GM21723 (cell line): ENCODE results near the gene PRUNE2.

Source experiments
- ATAC-seq: cut with Tn5 transposase; IDR thresholded peaks from one replicate; pipeline ENCODE4 v1.9.1; 2021; ENCODE audit warnings: mild to moderate bottlenecking, moderate library complexity; ENCODE audit not compliant: unreplicated experiment

PRUNE2 gene

DNA sequence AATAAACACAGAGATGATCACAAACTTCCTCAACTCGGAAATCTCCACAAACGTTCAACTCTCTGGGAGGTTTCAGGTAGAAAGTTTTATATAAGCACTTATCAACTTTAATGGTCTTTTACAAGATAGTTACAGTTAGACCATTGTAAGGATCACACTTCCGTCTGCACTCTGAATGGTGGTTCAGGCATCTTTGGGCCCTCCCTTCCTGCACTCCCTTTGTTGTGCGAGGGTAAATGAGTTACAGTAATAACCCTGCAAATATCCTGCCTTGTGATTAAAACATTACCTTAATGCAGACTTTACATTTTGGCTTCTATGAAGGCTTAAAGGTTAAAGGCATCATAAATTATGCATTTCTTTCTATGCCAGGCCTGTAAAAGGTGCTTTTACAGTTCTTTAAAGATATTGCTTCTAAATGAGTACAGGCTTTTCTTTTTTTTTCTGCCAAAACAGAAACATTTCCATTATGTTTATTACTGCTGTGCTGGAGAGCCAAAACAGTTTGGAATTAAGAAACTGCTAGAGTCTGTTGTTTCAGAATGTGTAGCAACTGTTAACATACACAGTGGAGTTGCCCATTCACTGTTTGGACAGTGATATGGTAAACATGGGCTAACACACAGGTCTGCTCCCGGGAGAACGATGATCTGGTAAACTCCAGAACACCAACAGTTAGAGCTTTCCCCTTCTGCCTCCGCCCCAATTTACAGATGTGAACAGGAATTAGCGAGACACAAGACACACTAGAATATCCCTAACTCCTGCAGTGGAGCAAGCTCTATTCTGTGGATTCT, 1.1 kb downstream of the PRUNE2 start:
- ATAC-seq, result no peak

DNA sequence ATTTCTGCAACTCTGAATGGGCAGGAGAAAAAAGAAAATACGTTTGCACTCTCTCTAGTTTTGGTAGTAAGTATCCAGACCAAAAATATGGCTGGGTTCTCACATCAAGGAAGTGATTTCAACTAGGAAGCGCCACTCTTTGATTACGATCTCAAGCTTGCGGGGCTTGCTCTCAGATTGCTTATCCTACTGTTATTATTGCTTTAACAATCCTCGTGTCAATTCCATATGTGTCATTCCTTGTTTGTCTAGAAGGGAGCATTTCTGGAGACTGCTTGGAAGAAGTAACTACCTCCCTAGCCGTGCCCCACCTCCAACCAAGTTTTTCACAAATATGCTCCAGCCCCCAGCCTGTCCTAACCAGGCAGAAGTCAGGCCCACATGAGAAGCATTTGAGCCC, 3.5 kb downstream of the PRUNE2 start:
- no peak for ATAC-seq

DNA sequence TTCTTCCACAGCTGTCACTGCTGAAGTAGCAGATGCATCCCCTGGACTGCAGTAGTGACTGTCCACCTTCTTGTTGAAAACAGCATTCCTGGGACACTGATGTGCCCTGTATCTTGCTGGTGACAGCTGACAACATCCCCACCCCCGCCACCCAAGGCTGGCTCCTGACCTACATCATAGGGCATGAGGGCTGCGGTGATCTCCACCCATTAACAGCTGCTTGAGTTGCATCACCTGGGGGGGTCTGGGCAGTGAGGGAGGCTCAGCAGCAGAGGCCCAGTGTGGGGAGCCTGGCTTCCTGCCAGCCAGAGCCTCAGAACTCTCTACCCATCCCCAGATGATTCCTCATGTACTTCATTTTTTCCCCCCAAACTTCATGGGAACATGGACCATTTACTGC, 4.1 kb downstream of the PRUNE2 start:
- ATAC-seq, result no peak

DNA sequence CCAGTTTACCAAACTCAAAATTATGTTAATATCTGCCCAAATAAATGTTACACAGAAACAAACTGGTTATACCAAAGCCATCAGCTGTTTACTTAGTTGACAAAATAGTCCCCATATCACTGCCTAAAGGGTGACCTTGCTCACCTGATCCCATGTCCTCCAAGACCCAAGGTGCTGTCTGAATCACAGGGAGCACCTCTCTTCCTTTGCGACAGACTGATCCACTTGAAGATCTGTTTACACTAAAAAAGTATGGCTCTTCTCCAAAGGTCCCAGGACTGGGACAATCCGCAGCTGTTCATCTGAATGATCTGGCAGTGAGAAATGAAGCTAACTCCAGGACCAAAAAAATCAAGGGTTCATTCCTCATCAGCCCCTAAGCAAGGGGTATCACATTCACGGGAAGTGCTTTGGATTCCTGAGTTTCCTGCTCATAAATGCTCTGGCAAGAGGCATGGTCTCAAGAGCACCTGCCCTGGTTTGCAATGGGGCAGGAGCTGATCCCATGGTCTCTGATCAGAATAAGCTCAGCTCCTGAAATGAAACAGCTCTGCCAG, 5.0 kb downstream of the PRUNE2 start:
- ATAC-seq, result no peak

DNA sequence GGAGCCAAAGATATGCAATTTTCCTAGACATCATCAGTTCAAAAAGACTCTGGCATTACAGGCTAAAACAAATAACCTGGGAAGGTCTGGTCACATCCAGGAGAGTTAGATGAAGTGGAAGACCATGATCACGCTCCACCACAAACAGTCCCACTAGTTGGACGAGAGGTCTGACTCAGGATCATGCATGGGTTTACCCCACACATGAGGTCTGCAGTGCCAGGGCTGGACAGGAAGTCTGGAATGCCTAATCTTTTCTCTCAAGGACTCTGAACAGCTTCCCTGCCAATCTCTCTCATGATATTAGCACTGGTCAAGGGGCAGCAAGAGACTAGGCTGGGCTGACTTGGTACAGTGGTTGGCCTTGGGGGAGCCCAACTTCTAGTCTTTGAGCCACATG, 7.1 kb downstream of the PRUNE2 start:
- ATAC-seq, result no peak

DNA sequence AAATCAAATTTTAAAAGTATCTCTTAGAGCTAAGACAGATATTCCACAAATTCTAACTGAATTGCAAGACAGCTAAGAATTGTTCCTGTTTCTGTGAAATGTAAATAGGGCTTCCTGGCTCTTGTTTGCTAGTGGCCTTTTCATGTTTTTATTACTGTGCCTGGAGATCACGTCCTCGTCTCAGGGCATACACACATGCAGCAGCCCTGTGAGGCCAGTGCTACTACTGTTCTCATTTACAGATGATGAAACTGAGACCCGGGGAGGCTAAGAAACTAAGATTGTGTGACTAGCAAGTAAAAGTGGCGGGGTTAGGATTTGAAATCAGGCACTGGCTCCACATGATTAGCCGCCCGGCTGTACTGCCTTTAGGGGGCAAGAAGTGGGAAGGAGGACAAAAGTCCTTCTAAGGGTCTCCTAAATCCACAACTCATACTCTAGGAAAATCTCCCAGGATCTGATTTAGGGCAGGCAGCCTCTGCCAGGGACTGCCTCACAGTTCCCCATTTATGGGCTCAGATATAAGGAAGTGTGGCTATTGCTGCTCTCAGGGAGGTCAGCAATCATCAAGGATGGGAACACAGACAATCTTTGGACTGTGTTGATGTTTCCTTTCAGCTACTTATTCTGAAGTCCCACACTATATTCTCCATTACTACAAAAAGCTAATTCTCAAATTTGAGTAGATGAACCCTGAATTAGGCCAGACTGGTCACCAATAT, 7.9 kb downstream of the PRUNE2 start:
- ATAC-seq, result no peak

DNA sequence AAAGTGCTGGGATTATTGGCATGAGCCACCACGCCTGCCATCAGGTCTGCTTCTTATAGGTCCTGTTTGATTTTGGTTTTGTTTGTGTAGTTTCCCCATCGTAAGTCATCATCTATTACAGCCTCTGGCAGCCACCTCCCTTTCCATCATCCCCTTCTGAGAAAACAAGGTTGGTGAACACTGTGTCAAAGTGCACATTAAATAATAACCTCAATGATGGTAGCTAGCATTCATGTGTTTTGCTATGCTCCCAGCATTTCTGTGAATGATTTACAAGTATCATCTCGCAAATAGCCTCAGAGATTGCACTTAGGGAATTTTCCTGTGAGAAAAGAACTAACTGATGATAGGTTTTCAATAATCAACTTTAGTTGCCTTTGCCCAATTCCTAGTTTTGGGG, 9.9 kb downstream of the PRUNE2 start:
- ATAC-seq, result no peak

DNA sequence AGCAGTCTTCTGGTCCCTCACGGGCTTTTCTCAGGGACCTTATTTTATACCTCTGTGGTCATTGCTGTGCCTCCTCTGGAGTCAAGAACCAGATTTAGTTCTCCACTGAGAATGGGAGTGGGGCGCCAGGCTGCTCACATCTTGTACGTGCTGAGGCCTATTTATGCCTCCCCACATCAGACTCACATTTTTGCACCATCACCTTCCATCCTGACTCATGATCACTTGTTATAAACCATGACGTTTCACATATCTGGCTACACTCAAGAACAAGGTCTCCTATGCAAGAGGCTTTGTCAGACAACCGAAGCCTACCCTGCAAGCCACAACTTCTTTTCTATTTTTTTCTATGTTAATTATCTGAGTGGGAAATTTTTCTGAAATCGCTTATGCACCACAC, 10.7 kb downstream of the PRUNE2 start:
- ATAC-seq, result no peak

DNA sequence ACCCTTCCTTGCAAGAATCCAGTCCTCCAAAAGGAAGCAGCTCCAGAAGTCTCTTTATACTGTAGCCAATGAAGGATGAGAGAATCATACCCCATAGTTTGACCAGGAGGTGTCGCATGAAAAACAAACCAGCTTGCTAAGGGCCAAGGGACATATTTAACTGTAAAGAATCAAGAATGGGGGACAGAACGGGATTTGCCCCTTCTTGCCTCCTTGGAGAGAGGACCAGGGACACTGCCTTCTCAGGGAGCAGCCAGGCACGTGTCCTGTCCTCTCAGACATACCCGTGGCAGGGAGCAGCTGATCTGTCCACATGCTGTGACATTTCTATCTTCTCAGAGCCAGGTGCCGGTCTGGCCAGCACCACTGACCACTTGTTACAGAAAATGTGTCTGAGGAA, 11.7 kb downstream of the PRUNE2 start:
- no peak for ATAC-seq

DNA sequence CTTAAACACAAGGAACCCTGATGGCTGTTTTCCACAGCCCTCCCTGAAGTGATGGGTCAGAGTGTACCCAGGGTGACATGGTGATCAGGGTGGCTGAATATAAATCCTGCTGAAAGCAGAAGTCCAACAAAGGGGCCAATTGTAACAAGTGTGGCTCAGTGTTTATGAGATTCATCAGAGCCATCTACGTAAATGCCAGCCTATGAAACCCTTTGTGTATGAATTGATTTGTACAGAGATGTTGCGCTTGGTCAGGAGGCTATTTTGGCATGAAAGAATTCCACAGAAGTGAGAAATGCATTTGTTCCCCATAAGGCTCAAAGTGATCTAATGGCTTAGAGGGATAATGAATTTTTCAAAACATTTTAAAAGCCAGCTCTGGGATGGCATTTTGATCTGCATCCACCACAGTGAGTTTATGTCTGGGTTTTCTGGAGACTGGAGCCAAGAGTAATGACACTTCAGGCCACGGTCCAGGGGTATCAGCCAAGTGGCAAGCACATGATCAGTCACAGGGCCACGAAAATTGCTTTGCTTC, 12.4 kb downstream of the PRUNE2 start:
- no peak for ATAC-seq

DNA sequence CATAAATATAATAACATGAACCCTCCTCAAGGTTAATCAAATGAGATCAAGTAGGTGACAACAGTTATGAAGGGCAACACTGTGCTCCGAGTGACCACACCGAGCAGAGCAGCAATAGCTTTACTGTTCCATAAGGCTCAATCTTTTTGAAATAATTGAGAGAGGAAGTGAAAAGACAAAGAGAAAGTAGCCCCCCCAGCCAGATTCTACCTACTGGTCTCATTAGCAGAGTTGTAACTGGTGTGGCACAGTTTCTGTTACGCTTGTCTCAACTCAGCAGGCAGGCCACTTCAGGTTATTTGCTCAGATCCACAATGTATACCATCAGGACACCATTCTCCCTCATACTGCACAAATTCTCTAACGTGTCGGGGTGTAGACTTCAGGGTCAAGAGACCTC, 14.0 kb downstream of the PRUNE2 start:
- no peak for ATAC-seq

DNA sequence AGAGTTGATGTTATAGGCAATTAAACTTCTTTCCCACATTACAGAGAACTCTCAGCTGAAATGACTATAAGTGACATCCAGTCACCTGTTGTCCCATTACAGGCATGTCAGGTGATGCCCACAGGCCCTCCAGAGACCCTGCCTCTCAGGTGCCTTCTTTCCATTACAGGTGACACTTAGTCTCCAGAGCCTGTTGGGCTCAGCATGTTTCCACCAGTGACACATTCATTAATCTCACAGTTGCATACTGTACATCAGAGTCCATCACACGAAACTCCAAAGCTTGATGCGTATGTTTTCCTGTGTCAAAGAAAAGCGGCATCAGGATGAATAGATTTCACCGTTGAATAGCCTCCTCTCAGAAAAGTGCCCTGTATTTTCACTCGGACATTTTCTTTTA, 14.6 kb downstream of the PRUNE2 start:
- no peak for ATAC-seq

DNA sequence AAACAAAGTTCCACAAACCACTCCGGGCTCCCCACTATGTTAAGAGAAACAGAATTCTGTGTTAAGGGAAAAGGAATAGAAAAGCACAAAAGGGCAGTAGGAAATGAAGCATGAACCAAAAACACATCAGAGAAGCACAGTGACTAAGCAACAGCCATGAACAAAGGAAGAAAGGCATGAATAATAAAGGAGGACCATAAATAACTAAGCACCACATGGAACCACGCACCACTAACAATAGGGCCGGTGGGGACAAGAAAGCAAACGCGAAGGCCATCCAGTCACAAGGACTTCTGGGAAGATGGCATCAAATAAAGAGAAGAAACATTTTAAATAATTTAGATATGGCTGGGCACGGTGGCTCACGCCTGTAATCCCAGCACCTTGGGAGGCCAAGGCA, 18.0 kb downstream of the PRUNE2 start:
- ATAC-seq, result no peak

DNA sequence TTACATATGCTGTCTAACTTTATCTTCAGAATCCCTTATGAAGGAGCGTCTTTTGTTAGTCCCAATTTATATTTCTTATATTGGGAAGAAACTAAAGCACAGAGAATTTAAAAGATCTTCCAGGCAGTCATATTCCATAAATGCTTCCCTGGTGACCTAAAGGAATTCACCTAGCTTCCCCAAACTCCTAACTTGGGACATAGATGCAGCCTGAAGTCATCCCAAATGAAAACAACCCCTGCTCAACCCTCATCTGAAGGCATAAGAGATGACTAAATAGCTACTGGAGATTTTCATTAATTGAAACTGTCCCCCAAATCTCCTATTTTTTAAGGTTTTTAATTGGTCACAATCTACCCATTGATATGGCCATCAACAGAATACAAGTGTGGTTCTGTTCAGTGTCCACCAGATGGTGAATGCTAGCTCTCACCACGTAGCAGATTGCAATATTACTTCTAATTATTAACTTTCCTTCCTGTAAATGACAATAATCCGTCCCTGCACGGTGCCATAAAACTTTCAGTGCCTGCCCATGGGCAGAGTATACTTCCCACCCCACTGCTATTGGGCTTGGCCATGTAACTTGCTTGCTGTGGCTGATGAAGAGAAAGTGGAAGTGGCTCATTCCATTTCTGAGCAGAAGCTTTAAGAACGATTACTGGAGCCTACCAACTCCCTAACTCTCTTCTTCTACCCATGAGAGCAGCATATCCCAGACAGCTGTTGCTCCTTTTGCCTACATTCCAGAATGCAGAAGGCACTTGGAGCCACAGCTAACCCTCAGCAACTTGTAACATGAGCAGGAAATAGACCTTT, 18.7 kb downstream of the PRUNE2 start:
- ATAC-seq, result peak; percentile 49

DNA sequence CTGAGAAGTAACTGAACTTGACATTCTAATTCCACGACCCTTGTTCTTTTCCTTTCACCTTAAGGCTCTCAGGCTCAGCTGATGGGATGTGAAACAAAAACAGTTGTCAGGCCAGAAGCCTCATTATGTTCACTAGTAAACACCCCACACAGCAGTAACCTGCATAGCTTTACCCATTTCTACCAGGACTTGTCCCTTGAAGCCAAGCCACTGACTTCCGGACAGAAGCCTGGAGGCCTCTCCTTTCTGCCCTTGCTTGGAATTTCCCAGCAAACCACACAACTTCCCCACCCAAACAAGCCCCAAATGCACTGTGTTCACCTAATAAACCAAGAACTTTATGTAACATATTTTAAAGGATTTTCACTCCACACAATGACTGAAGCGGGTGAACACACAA, 19.6 kb downstream of the PRUNE2 start:
- no peak for ATAC-seq

DNA sequence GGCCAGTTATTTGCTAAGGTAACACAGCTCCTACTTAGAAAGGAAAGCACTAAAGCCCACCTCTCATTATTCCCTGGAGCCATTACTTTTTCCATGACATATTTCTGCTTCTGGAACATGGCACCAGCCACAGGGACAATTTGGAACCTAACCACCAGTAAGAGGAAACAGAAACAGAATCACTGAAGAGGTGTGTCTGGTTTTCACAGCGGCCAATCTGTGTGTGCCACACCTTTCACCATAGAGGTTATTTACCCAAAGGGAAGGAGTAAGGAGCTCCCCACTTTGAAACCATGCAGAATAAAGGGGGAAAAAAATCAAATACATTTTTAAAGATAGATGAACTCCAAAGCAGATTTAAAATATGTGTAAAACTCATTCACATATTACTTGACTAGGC, 21.1 kb downstream of the PRUNE2 start:
- ATAC-seq, result no peak

DNA sequence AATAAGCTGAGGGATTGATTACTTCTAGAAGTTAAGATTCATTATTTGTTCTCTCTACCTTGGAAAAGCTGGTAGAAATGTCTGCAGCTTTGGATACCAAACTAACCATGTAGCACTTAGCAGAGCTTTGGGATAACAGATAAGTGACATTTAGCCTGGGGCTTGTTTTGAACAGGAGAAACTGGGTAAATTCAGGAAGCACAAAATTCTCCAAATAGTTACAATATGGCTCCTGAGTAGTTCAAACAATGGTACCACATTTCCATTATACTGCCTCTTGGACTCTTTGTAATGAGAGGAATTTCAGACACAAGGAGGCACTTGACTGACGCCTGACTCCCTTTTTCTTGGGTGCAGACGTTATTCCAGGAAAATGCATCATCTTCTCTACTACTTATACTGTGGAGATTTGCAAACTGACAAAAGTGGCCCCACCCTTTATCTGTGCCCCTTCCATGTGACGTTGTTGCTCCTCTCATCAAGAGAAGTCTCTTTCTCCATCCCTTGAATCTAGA, 22.5 kb downstream of the PRUNE2 start:
- ATAC-seq, result no peak

DNA sequence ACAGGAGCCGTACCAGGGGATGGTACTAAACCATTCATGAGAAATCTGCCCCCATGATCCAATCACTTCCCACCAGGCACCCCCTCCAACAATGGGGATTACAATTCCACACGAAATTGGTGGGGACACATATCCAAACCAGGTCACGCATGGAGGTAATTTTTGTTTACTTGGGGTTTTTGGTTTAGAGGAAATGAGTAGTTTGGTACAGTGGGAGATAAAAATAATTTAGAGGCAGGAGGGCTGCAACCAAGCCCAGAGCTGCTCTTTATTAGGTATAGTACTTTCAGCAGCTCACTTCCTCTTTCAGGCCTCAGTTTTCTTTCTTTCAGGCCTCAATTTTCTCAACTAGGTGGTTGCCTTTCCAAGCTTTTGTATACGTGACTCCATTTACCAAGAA, 23.2 kb downstream of the PRUNE2 start:
- ATAC-seq, result peak; percentile 95

DNA sequence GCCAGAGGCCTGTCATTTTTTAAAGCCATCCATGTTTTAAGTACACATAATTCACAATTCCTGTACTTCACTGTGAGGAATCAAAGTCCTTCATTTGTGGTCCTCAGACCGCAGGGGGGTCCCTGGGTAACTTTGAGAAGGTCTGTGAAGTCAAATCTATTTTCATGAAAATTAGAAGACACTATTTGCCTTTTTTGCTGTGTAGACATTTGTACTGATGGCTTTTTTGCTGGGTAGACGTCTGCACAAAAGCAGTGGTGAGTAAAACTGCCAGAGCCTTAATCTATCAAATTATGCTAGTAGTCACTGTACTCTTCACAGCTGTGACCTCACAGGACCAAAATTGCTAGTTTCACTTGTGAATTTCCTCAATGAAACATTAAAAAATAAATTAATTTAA, 25.7 kb downstream of the PRUNE2 start:
- ATAC-seq, result no peak

DNA sequence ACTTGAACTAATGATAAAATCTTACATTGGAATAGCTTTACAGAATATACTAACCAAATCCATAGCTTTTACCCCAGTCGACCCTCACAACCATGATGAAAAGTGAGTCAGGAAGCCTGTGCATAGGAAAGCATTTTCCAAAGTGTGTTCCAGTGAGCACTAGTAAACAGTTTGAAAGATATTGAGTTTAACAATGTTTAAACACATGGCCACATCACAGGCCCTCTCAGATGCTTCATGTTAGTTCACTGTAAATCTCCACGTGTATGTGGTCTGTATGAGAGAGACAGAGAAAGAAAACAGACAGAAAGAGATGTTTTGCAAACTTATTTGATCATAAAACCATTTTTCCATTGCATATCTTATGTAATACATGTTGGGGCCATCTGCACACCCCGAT, 27.0 kb downstream of the PRUNE2 start:
- ATAC-seq, result no peak

DNA sequence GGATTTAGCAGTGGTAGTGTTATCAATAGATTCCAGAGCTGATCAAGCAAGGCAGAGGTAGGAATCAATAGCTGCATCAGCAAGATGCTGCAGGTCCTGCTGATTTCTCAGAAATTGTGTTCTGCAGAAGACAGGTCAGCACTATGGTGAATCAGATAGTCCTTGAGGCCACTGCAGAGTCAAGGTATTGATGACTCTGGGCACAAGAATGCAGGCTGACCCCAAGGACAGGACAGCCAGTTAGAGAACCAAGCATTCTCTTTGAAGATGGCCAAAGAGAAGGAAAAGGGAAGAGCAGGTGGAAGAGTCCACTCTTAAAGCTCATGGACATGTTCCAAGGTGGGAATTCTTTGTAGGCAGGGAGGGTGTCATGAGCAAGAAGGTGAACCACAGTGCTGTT, 28.0 kb downstream of the PRUNE2 start:
- ATAC-seq, result no peak
